HTR-8/SVneo (cell line): Measurements from ENCODE around the gene ARHGAP6.
A peak's percentile ranks its signal among the peaks of the same experiment; 100 is the strongest.

ENCODE experiments used
- DNase-seq: peaks from one replicate; pipeline ENCODE4 v3.0.0; 2011; ENCODE audit warnings: low spot score, mixed read lengths; ENCODE audit not compliant: insufficient read length
- FAIRE-seq: peaks from 2 replicates; lab custom pipeline; 2011; peaks lifted over from hg19 to GRCh38; lab: Jason Lieb, UNC

The ARHGAP6 gene

GRCh38 chrX:11408783-11409182 lies 256.9 kb downstream of the ARHGAP6 start:
- FAIRE-seq (no peak), DNase-seq (no peak)

- FAIRE-seq (no peak), DNase-seq (no peak)
Measured at GRCh38 chrX:11408109-11408405, 257.7 kb downstream of the ARHGAP6 start.

- FAIRE-seq (no peak), DNase-seq (no peak)
Measured at GRCh38 chrX:11407331-11408108, 258.2 kb downstream of the ARHGAP6 start.

GRCh38 chrX:11406109-11406765 lies 259.5 kb downstream of the ARHGAP6 start:
- DNase-seq (no peak), FAIRE-seq (no peak)

GRCh38 chrX:11403631-11404030 lies 262.1 kb downstream of the ARHGAP6 start:
- FAIRE-seq (no peak), DNase-seq (no peak)

- FAIRE-seq: no peak
- DNase-seq: no peak
Measured at GRCh38 chrX:11401966-11402365, 263.8 kb downstream of the ARHGAP6 start.

GRCh38 chrX:11399489-11400094 lies 266.1 kb downstream of the ARHGAP6 start:
- FAIRE-seq (no peak), DNase-seq (no peak)

- FAIRE-seq (no peak), DNase-seq (no peak)
Measured at GRCh38 chrX:11398785-11399184, 266.9 kb downstream of the ARHGAP6 start.

- FAIRE-seq (no peak), DNase-seq (no peak)
Measured at GRCh38 chrX:11398139-11398538, 267.6 kb downstream of the ARHGAP6 start.

GRCh38 chrX:11397680-11398079 lies 268.0 kb downstream of the ARHGAP6 start:
- DNase-seq: no peak
- no peak for FAIRE-seq

- DNase-seq: no peak
- no peak for FAIRE-seq
Measured at GRCh38 chrX:11395859-11396258, 269.9 kb downstream of the ARHGAP6 start.

GRCh38 chrX:11393949-11394654 lies 271.6 kb downstream of the ARHGAP6 start:
- FAIRE-seq (no peak), DNase-seq (no peak)

GRCh38 chrX:11386812-11387211 lies 278.9 kb downstream of the ARHGAP6 start:
- FAIRE-seq: no peak
- DNase-seq: no peak

GRCh38 chrX:11386001-11386523 lies 279.7 kb downstream of the ARHGAP6 start:
- DNase-seq (no peak), FAIRE-seq (no peak)

- FAIRE-seq: no peak
- no peak for DNase-seq
Measured at GRCh38 chrX:11382930-11383329, 282.8 kb downstream of the ARHGAP6 start.

- no peak for FAIRE-seq
- peak; percentile 14 for DNase-seq
Measured at GRCh38 chrX:11381464-11381863, 284.3 kb downstream of the ARHGAP6 start.

- FAIRE-seq (no peak), DNase-seq (no peak)
Measured at GRCh38 chrX:11380187-11380844, 285.4 kb downstream of the ARHGAP6 start.

GRCh38 chrX:11376163-11376562 lies 289.6 kb downstream of the ARHGAP6 start:
- DNase-seq (no peak), FAIRE-seq (no peak)

- FAIRE-seq (no peak), DNase-seq (no peak)
Measured at GRCh38 chrX:11375614-11376119, 290.1 kb downstream of the ARHGAP6 start.

GRCh38 chrX:11374570-11374969 lies 291.1 kb downstream of the ARHGAP6 start:
- DNase-seq (no peak), FAIRE-seq (no peak)
